Measurements from ENCODE around the gene AMN. TPM values are rescaled to one million over a fixed set of nuclear protein-coding genes. Genes with fewer than 3 reads are reported as not detected.

AMN gene
- total RNA-seq, 1 donor from 2014 or later: 1.8 TPM

GRCh38 chr14:102927878-102928411 is 5.5 kb downstream of the AMN start:
- no peak for DNase-seq (ENCODE audit: low spot score)

GRCh38 chr14:102928412-102929240 is 6.2 kb downstream of the AMN start:
- no peak for DNase-seq (ENCODE audit: low spot score)

- no peak for DNase-seq (ENCODE audit: low spot score)
Observed at GRCh38 chr14:102929241-102930137, 7.0 kb downstream of the AMN start.

- DNase-seq (ENCODE audit: low spot score): no peak
Observed at GRCh38 chr14:102930138-102930752, 7.8 kb downstream of the AMN start.

GRCh38 chr14:102930753-102931579 is 8.5 kb downstream of the AMN start:
- no peak for DNase-seq (ENCODE audit: low spot score)

- DNase-seq (ENCODE audit: low spot score): no peak
Observed at GRCh38 chr14:102931580-102932285, 9.3 kb downstream of the AMN start.

- DNase-seq (ENCODE audit: low spot score): no peak
Observed at GRCh38 chr14:102932484-102933248, 10.2 kb downstream of the AMN start.

GRCh38 chr14:102933618-102934231 is 11.3 kb downstream of the AMN start:
- no peak for DNase-seq (ENCODE audit: low spot score)

GRCh38 chr14:102935756-102936155 is 13.3 kb downstream of the AMN start:
- DNase-seq (ENCODE audit: low spot score): no peak

- DNase-seq (ENCODE audit: low spot score): no peak
Observed at GRCh38 chr14:102937331-102938175, 15.1 kb downstream of the AMN start.

- DNase-seq (ENCODE audit: low spot score): no peak
Observed at GRCh38 chr14:102938191-102938590, 15.7 kb downstream of the AMN start.

- no peak for DNase-seq (ENCODE audit: low spot score)
Observed at GRCh38 chr14:102939329-102939728, 16.9 kb downstream of the AMN start.

GRCh38 chr14:102939820-102940561 is 17.5 kb downstream of the AMN start:
- no peak for DNase-seq (ENCODE audit: low spot score)

GRCh38 chr14:102940729-102941362 is 18.4 kb downstream of the AMN start:
- no peak for DNase-seq (ENCODE audit: low spot score)

- DNase-seq (ENCODE audit: low spot score): no peak
Observed at GRCh38 chr14:102941419-102942011, 19.1 kb downstream of the AMN start.

- DNase-seq (ENCODE audit: low spot score): no peak
Observed at GRCh38 chr14:102942069-102942468, 19.6 kb downstream of the AMN start.
